C4-2B (cell line): ENCODE data around the gene ZC3H10.

ENCODE experiments used
- CTCF ChIP-seq: fragments of 450-650 bp; conservative IDR thresholded peaks from 2 replicates; pipeline ENCODE4 v1.5.1; 2017; ENCODE audit warnings: mild to moderate bottlenecking
- ZFX ChIP-seq: fragments of 450-650 bp; IDR thresholded peaks from 2 replicates; pipeline ENCODE4 v1.6.1; 2017

- no peak for TF ChIP-seq CTCF
- TF ChIP-seq ZFX, result no peak
Measured at GRCh38 chr12:56103823-56104108, 14.3 kb upstream of the ZC3H10 start.
